ENCODE measurements around the gene WNT8A. TPM values are rescaled to one million over a fixed set of nuclear protein-coding genes. Genes with fewer than 3 reads are reported as not detected.

Gene WNT8A, protein sequence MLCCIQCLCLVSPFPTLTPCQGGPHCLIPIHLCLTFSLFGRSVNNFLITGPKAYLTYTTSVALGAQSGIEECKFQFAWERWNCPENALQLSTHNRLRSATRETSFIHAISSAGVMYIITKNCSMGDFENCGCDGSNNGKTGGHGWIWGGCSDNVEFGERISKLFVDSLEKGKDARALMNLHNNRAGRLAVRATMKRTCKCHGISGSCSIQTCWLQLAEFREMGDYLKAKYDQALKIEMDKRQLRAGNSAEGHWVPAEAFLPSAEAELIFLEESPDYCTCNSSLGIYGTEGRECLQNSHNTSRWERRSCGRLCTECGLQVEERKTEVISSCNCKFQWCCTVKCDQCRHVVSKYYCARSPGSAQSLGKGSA
- 0.18 TPM for total RNA-seq

DNA sequence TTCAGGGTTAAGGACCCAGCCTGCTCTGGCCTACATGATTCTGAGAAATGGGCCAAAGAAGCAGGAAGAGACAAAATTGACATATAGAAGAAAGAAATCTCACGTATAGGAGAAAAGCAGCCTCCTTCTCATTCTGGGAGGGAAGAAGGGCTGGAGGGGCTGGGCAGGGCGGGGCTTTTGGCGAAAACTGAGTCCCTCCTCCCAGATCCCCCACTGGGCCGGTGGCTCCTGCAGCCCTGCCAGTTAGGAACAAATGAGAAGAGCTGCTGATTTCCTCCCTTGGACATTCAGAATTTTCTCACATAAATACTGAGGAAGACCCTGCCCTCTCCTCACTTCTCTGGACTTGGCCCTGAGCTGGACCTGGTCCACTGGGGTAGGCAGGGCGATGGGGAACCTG is at the start of gene WNT8A:
WNT8A (plus strand) TSS at position 332 of the 400 bp plus-strand sequence. CDS start 95 bp downstream, outside the sequence.

DNA sequence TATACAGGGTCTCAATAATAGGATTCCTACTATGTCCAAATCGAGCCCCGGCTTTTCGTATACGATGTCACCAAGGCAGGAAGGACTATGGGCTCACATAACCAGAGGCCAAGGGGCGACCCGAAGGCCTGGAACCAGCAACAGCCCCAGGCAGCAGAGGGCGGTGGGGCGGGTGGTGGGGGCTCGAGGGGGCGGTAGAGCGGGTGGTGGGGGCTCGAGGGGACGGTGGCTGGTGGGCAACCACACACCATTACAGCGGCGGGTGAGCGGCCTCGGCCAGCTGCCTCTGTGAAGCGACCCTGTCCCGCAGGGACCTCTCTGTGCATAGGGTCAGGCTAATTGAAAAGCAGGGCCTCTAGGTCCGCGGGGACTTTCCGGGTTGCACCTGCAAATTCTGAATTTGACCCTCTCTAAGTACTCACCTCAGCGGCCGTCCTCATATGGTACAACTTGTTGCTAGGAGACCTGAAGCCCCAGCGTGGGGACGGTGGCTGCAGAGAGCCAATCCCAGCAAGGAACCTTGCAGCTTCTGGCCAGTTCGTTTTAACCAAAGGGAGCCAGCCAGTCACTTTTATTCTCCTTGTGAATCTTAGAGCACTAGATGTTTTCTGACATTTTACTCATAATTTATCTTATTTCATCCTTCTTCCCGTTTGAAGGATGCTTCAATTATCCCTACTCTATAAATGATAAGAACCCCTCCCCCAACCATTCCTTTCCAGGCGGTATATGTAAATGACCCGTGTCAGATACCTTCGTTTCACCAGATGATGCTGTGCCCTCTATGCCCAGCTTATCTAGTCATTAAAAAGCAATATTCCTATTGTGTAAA is 55.3 kb downstream of the WNT8A start, which contains the start of gene NME5:
NME5 (minus strand) TSS at position 480 of the 832 bp plus-strand sequence. CDS start 648 bp downstream, outside the sequence.

Small RNAs within 50 kb of the gene (small RNA-seq; reads per million reads assigned to genes)
- gene RNU6-1148P (ENCODE audit: low replicate concordance) (not detected), gene RNU6-460P (ENCODE audit: low replicate concordance) (not detected), gene RNU6-888P (ENCODE audit: low replicate concordance) (not detected)

Other genes starting within 250 kb of the WNT8A start
- gene MYOT, start 216.2 kb upstream of the WNT8A start, total RNA-seq: 54.2 TPM
- 0.53 TPM for gene PKD2L2, start 194.6 kb upstream of the WNT8A start, total RNA-seq
- 43.4 TPM for gene FAM13B, start 51.0 kb upstream of the WNT8A start, total RNA-seq
- 6.9 TPM for gene NME5, start 55.4 kb downstream of the WNT8A start, total RNA-seq
- gene BRD8, start 94.6 kb downstream of the WNT8A start, total RNA-seq: 66.8 TPM
- gene KIF20A, start 95.1 kb downstream of the WNT8A start, total RNA-seq: 21.8 TPM
- 49.3 TPM for gene CDC23, start 129.3 kb downstream of the WNT8A start, total RNA-seq
- gene GFRA3, start 190.6 kb downstream of the WNT8A start, total RNA-seq: 0.93 TPM
- gene CDC25C, start 247.8 kb downstream of the WNT8A start, total RNA-seq: 5.1 TPM